ENCODE data around the gene TRIM51. TPM values are rescaled to one million over a fixed set of nuclear protein-coding genes. Genes with fewer than 3 reads are reported as not detected.
"Not testable (repeated sequence)": the region's sequence is repeated elsewhere in the genome, so short reads cannot be mapped to it uniquely, and the experiment has no call there.

Gene TRIM51
- total and polyA plus RNA-seq, 2 of the 4 experiments (the other 2 are of a cell fraction), result not detected

DNA sequence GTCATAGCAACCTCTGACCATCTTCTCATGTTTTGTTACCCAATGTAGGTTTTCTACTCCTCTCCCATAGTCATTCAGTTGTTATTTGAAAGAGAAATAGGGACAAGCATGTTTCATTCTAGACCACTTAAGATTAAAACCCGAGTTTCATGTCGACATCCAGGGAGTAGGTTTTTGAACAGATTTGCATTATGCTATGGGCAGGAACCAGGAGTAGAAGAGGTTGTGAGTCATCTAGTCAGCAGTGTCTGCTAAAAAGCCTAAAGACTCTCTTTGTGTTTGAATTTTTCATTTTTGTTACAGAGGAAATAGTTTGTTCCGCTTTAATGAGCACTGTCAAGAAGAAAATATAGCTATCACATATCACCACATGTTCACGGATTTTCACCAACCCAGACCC is 1.9 kb downstream of the TRIM51 start:
- H2BK20ac ChIP-seq (ENCODE audit: low read depth, low read length); H2AFZ ChIP-seq (replicated peaks; ENCODE audit: low read length, poor library complexity); H3K14ac ChIP-seq (replicated peaks; ENCODE audit: low read depth, low read length); H3K23ac ChIP-seq (ENCODE audit: low read depth, low read length); H4K20me1 ChIP-seq (ENCODE audit: insufficient read depth, low read length); H3K36me3 ChIP-seq (ENCODE audit: control insufficient read depth, insufficient read depth, low read length); H3K56ac ChIP-seq (ENCODE audit: extremely low read depth, insufficient read depth, low read length); H3K9me1 ChIP-seq (ENCODE audit: insufficient read depth, low read length); DNase-seq; H2BK120ac ChIP-seq (ENCODE audit: low read depth, low read length); H2BK5ac ChIP-seq (ENCODE audit: low read depth, low read length, poor library complexity, severe bottlenecking); ATAC-seq (ENCODE audit: low read depth); H3K9ac ChIP-seq (ENCODE audit: low read depth, low read length); H3K18ac ChIP-seq (ENCODE audit: low read depth, low read length); H3K27me3 ChIP-seq (ENCODE audit: control insufficient read depth, insufficient read depth, low read length); H2AK5ac ChIP-seq (ENCODE audit: low read depth, low read length); H3K4ac ChIP-seq (ENCODE audit: low read depth, low read length); H2BK15ac ChIP-seq (ENCODE audit: low read depth, low read length); H3K9me3 ChIP-seq (ENCODE audit: control insufficient read depth, insufficient read depth, low read length); BruUV-seq (replicated peaks); H2AK9ac ChIP-seq (replicated peaks; ENCODE audit: low read depth, low read length, poor library complexity); POLR2A ChIA-PET (ENCODE audit: unreplicated experiment); in situ Hi-C loops (cut with MboI; ENCODE audit: low sequenced_read_pairs); H4K91ac ChIP-seq (ENCODE audit: insufficient read depth, low read depth, low read length); CTCF ChIA-PET; H3K4me1 ChIP-seq (ENCODE audit: control insufficient read depth, insufficient read depth, low read length); intact Hi-C loops (cut with micrococcal nuclease); H3K4me3 ChIP-seq (ENCODE audit: insufficient read depth, low read depth, low read length); H3K4me2 ChIP-seq (ENCODE audit: low read depth, low read length); H4K5ac ChIP-seq (ENCODE audit: low read depth, low read length); dilution Hi-C loops (cut with HindIII; ENCODE audit: low sequenced_read_pairs, unreplicated experiment); H4K8ac ChIP-seq (ENCODE audit: low read depth in 2 of 2, low read length in 2 of 2); H3K27ac ChIP-seq (ENCODE audit: insufficient read depth, low read length); H3K79me1 ChIP-seq (ENCODE audit: low read depth in 1 of 2, low read length in 2 of 2): not testable (repeated sequence)
- WGBS, 2 experiments (ENCODE audit: extremely low coverage in 2 of 2, insufficient read length in 1 of 2), result no CpG with 5 or more reads among the region's 4 CpGs

DNA sequence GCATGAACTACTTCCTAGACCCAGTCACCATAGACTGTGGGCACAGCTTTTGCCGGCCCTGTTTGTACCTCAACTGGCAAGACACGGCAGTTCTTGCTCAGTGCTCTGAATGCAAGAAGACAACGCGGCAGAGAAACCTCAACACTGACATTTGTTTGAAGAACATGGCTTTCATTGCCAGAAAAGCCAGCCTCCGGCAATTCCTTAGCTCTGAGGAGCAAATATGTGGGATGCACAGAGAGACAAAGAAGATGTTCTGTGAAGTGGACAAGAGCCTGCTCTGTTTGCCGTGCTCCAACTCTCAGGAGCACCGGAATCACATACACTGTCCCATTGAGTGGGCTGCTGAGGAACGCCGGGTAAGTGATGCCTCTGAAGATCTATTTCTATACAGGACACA is 2.4 kb downstream of the TRIM51 start:
- in situ Hi-C loops (cut with MboI; ENCODE audit: low sequenced_read_pairs); dilution Hi-C loops (cut with HindIII; ENCODE audit: low sequenced_read_pairs, unreplicated experiment); H3K4me3 ChIP-seq (ENCODE audit: insufficient read depth, low read depth, low read length): not testable (repeated sequence)

More for the DNA sequence above, 2.4 kb downstream of the TRIM51 start:
- H4K5ac ChIP-seq (ENCODE audit: low read depth, low read length); H4K20me1 ChIP-seq (ENCODE audit: insufficient read depth, low read length); ATAC-seq (ENCODE audit: low read depth); H3K9me1 ChIP-seq (ENCODE audit: insufficient read depth, low read length); H3K14ac ChIP-seq (replicated peaks; ENCODE audit: low read depth, low read length); H3K4me2 ChIP-seq (ENCODE audit: low read depth, low read length); H3K4me1 ChIP-seq (ENCODE audit: control insufficient read depth, insufficient read depth, low read length); intact Hi-C loops (cut with micrococcal nuclease); CTCF ChIA-PET; H2BK20ac ChIP-seq (ENCODE audit: low read depth, low read length); H3K79me1 ChIP-seq (ENCODE audit: low read depth in 1 of 2, low read length in 2 of 2); H4K91ac ChIP-seq (ENCODE audit: insufficient read depth, low read depth, low read length); H3K9ac ChIP-seq (ENCODE audit: low read depth, low read length); H2AK9ac ChIP-seq (replicated peaks; ENCODE audit: low read depth, low read length, poor library complexity); BruUV-seq (replicated peaks); H3K9me3 ChIP-seq (ENCODE audit: control insufficient read depth, insufficient read depth, low read length); H3K4ac ChIP-seq (ENCODE audit: low read depth, low read length); H3K23ac ChIP-seq (ENCODE audit: low read depth, low read length); H2BK15ac ChIP-seq (ENCODE audit: low read depth, low read length); H2AFZ ChIP-seq (replicated peaks; ENCODE audit: low read length, poor library complexity); POLR2A ChIA-PET (ENCODE audit: unreplicated experiment); H2AK5ac ChIP-seq (ENCODE audit: low read depth, low read length); H3K18ac ChIP-seq (ENCODE audit: low read depth, low read length); DNase-seq; H2BK5ac ChIP-seq (ENCODE audit: low read depth, low read length, poor library complexity, severe bottlenecking); H3K27me3 ChIP-seq (ENCODE audit: control insufficient read depth, insufficient read depth, low read length); H2BK120ac ChIP-seq (ENCODE audit: low read depth, low read length); H3K27ac ChIP-seq (ENCODE audit: insufficient read depth, low read length); H3K36me3 ChIP-seq (ENCODE audit: control insufficient read depth, insufficient read depth, low read length); H4K8ac ChIP-seq (ENCODE audit: low read depth in 2 of 2, low read length in 2 of 2); H3K56ac ChIP-seq (ENCODE audit: extremely low read depth, insufficient read depth, low read length): not testable (repeated sequence)
- WGBS, 2 experiments (ENCODE audit: extremely low coverage in 2 of 2, insufficient read length in 1 of 2), result no CpG with 5 or more reads among the region's 9 CpGs
